H4 (cell line): ENCODE results near the gene ARPC1A. TPM values are rescaled to one million over a fixed set of nuclear protein-coding genes. Genes with fewer than 3 reads are reported as not detected.
A peak's percentile ranks its signal among the peaks of the same experiment; 100 is the strongest.

Experiments used
- DNase-seq: peaks from one replicate; pipeline ENCODE4 v3.0.0-alpha.2; 2015; ENCODE audit warnings: low spot score
- total RNA-seq: library from RNA; depleted of rRNA; stranded (reverse); fragments of >200 nt; shearing (Covaris generic); gene quantifications from 2 replicates; pipeline ENCODE4 v1.2.3, GENCODE V29; 2014

Gene ARPC1A
- total RNA-seq, 1 experiment from 2014 or later = 218 TPM

DNA sequence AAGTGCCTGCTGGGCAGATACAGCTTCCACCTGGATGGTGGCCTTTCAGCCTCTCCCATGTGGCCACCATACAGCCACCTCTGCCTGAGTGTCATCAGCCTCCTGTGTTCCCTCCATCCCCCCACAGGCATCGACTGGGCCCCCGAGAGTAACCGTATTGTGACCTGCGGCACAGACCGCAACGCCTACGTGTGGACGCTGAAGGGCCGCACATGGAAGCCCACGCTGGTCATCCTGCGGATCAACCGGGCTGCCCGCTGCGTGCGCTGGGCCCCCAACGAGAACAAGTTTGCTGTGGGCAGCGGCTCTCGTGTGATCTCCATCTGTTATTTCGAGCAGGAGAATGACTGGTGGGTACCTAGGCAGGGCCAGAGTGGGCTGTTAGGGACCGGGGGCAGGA is 62.2 kb downstream of the ARPC1A start:
- DNase-seq = no peak

GRCh38 chr7:99389772-99390171 is 64.1 kb downstream of the ARPC1A start:
- no peak for DNase-seq

GRCh38 chr7:99390941-99391602 is 65.4 kb downstream of the ARPC1A start:
- no peak for DNase-seq

DNA sequence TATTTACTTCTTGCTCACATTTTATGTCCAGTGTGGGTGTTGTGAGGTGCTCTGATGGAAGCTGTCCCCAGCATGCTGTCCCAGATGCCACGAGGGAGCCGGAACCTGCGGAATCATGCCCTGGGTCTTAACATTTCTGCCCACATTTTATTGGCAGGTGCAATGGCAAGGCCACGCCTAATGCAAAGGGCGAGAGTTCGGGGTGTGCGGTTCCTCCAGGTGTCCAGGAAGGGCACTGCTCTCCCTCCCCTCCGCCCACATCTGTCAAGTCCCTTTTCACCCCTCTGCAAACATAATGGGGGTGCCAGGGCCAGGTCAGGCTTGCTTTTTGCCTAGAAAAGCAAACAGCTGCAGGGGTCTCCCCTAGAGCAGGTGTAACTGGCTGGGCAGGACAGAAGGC is 66.3 kb downstream of the ARPC1A start:
- no peak for DNase-seq

GRCh38 chr7:99392659-99393354 is 67.1 kb downstream of the ARPC1A start:
- DNase-seq = no peak

- DNase-seq = no peak
Measured at GRCh38 chr7:99393355-99394187, 67.9 kb downstream of the ARPC1A start.

GRCh38 chr7:99394188-99394502 is 68.4 kb downstream of the ARPC1A start:
- DNase-seq = no peak

DNA sequence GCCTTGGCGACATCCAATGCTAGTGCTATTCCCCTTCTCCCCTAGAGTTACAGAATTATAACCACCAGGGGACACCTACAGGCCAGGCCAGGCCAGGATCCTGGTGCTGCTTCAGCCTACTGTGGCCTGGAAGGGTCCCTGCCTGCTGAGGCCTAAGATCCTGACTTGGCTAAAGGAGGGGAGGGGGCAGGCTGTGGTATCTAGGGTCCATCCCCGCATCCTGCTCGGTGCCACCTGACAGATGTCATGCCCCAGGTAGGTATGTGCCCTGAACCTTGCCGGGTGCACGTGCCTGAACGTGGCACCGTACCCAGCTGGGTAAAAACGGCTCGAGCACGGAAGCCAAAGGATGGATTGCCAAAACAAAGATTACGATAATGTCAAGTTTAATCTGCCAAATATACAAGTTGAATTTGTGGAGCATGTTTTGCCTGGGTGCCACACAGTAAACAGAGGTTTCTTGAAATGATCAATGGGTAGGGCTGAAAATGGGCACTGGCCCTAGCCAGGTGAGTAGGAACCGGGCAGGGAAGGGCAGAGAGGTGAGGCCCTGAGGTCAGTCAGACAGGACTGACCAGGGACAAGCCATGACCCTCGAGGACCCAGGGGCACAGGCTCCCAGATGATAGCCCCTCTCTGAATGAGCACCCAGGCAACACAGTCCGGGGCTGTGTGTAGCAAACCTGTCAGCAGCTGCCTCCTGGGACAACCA is 70.1 kb downstream of the ARPC1A start:
- no peak for DNase-seq

DNA sequence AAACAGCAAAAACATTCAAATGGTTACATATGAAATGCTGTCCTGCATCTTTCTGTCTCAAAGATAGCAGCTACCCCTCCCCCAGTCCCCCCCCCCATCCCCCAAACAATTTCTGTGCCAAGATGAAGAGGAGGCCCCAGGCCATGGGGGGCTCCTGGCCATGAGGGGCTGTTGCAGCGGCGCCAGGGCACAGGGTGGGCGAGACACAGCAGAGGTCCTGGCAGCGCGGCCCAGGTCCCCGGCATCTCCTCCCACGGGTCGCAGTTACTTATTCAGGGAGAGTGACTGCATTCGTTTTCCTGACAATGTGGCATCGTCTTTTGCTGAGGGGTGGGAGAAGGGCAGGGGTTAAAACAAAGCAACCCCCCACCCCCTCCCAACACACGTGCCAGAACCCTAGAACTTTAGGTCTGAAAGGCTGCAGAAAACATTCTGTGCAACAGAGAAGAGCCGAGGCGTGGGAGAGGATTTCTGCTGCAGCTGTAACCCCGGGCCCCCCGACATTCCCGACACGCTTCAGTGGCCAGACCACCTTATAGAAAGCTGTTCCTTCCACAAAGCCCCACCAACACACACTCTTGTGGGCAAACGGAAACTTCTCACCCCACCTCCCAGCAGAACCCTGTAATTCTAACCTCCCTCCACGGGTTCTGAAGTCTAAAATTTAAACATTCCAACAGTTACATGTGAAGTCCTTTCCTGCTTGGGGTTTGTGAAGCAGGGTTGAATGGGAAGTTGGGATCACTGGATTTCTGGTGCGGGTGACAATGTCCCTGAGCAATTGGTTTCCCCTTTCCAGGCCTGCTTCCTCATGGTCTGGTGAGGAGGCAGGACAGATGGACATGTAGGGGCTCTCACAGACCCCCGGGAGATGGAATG is 71.0 kb downstream of the ARPC1A start:
- no peak for DNase-seq

DNA sequence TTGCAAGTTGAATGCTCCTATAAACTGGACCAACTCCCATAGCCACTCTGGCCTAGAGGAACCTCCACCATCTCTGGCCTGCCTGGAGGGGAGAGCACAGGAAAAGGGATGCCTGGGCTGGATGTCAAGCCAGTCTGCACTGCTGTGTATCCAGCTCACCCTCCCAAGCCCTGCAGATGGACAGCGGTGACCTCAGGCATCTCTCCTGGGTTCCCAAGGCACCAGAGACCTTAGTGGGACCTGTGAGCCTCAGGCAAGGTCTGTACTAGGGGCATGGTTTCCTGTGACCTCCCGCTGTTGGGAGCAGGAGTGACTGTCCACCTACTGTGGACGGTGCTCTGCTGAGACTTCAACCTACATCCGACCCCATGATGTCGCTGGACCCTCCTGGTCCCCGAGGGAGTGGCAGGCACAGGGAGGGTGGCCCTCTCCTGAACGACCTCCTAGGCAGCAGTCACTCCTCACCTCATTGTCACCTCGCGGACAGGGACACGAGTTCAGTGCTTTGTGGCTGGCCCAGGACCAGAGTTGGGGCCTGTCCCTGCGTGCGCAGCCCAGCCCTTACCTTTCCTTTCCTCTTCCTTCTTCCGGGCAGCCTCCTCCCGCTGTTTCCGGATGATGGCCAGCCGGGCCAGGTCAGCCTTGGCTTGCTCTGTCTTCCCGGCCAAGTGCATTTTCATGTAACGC is 71.7 kb downstream of the ARPC1A start:
- no peak for DNase-seq

DNA sequence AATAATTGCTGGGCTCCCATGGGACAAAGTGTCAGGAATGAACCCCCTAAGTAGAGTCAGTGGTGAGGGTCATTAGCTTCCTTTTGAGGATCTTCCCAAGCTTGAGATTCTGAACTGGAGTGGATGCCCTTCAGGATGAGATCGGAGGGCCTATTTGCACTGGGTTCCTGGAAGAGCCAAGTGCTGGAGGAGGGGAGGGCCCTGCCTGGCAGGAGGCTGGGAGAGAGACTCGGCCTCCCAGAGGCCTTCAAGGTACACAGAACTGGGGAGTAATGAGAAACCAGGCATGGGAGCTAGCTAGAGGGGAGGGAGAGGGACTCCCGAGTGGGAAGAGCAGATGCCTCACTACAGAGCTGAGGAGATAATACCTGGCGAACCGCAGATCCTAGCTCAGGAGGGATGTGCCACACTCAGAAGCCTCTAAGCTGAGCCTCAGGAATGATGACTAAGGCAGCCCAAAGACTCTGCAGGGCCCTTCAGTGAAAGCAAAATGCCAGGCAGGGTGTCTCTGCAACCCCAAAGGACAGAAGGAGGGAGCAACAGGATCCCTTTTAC is 73.3 kb downstream of the ARPC1A start:
- no peak for DNase-seq

DNA sequence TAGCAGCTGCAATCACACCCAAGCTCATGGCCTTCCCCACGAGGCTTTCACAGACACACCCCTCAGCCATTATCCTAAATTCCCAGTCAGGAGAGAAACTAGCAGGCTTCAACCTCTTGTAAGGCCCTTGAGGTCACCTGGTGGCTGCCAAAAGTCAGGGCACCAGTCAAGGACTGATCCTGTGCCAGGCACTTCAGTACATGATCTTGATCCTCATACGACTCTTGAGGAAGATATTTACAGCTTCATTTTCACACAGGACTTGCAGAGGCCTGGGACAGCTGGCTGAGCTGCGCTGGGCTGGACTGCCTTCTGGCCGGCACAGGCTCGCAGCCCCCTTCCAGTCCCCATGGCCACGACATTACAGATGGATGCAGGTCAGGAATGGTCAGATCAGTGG is 73.9 kb downstream of the ARPC1A start:
- DNase-seq = no peak

DNA sequence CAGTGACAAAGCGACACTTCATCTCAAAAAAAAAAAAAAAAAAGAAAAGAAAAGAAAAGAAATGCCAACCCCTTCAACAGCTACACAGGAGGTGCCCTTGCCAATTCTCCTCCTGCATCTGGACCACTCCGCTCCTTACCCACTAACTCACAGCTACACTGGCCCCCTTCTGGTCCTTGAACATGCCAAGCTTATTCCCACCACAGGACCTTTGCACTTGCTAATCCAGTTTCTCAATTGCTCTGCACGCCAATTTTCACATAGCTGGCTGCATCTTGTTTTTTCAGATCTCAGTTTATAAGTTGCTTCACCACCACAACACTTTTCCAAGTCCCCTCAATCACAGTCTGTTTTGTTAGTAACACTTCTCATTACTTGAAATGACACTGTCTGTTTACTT is 77.2 kb downstream of the ARPC1A start:
- no peak for DNase-seq

DNA sequence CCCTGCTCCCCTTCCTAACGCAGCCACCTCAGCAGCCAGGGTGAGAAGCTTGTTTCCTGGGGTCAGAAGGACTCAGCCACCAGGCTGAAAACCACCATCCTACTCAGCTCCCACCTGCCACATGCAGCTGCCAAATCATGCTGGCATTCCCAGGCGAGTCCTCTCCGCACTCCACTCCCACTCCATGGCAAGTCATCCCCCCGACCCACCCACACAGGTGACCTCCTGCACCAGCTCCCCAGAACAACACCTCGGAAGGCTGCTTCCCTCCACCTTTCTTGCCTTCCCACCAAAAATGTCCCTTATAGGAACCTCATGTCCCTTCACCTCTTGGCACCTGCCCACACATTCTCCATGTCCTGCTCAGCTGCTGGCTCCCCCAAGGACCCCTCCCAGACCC is 78.1 kb downstream of the ARPC1A start:
- no peak for DNase-seq

- no peak for DNase-seq
Measured at GRCh38 chr7:99404235-99404976, 78.7 kb downstream of the ARPC1A start.

DNA sequence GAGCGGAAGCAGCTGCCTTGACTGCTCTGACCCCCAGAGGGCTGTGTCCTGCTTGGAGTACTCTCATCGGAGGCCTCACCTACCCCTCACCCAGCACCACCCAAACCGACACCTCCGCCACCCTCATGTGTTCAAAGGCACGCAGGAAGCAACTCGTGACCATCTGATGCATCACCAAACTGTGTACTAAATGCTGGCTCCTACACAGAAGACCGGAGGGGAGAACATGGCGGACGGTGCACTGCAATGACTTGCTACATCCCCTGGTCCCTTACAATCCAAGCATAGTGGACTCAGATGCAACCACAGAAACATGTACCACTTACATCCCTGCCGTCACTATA is 79.3 kb downstream of the ARPC1A start:
- no peak for DNase-seq

GRCh38 chr7:99406557-99406956 is 80.9 kb downstream of the ARPC1A start:
- no peak for DNase-seq

DNA sequence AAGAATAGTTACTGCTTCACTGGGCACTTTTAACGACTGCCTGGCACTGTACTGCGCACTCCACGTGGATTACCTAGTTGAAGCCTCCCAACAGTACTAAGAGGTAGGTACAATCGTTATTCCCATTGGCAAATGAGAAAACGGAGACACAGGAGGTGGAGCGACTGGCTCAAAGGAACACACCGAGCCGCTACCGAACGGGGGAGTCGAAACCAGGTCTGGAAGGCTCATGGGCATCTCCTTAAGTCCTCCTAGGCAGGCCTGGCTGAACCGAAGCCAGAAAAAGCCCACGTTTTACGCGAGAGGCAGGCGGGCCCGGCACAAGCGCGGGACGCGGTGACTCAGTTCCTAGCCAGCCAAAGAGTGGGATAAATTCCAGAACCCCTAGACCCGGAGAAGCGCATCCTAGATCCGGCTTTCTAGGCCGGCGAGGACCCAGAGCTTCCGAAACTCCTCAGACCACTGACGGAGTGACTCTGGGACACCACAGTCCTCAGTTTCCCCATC is 82.2 kb downstream of the ARPC1A start:
- DNase-seq = no peak

DNA sequence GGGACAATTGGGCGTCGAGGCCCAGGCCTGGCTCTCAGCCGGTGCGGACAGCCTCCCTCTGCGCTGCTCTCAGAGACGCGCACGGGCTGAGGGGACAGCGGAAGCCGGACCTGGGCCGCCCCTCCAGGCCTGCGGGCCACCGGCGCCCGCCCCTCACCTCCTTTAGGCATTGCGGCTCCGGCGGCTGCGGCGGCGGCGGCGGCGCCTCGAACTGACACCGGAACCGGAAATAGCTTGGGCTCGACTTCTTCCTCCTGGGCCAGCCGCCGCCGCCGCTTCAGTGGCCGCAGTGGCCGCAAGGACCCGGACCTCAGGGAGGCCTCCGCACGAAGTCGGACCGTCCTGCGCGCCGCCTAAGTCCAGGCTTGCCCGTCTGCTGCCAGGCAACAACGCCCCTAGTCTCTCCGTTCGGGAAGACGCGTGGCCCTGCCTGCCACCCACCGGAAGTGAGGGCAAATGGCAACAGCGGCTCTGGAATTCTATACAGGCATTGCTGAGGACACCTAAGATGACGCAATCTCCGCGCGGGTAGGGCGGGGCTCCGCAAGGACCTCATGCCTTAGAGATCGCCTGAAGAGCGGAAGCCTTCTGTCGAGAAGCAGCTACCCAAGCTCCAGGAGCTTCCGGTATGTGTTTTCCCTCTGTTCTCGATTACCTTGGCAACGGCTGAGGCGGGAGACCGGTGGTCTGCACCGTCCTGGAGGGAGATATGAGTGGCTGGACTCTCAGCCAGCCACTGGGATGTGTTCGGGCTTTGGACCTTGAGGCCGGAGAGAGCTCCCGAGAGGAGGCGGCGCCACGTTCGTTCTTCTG is 82.9 kb downstream of the ARPC1A start, which contains the start of the genes BUD31 and PDAP1:
Gene BUD31, plus strand, starts transcription at position 591 of the 813 bp plus-strand sequence. CDS start 2,124 bp downstream, outside the sequence.
Gene PDAP1, minus strand, starts transcription at position 219 of the 813 bp plus-strand sequence. Its CDS starts 49 bp downstream, at position 170.
- DNase-seq = peak; percentile 93
